Glomerular endothelial cell (primary cell): Measurements from ENCODE around the gene TXN. TPM values are rescaled to one million over a fixed set of nuclear protein-coding genes. Genes with fewer than 3 reads are reported as not detected.
"Not testable (repeated sequence)": the region's sequence is repeated elsewhere in the genome, so short reads cannot be mapped to it uniquely, and the experiment has no call there.

ENCODE experiments used
- DNase-seq: peaks from one replicate; pipeline ENCODE4 v3.0.0-alpha.2; 2011; ENCODE audit warnings: low read depth, low spot score; ENCODE audit errors: extremely low read depth
- total RNA-seq: library from RNA; depleted of rRNA; stranded (reverse); fragments of >200 nt; gene quantifications from 2 replicates; pipeline ENCODE4 v1.2.3, GENCODE V29; 2015

Gene TXN
- total RNA-seq, 1 donor from 2014 or later, result 187 TPM

GRCh38 chr9:110257956-110258355 is 1.6 kb upstream of the TXN start:
- DNase-seq, result no peak

GRCh38 chr9:110257097-110257841 is 962 bp upstream of the TXN start:
- DNase-seq, result no peak

GRCh38 chr9:110255463-110256379 is 586 bp downstream of the TXN start:
- DNase-seq, result no peak

GRCh38 chr9:110255034-110255462 is 1.3 kb downstream of the TXN start:
- DNase-seq, result no peak

- no peak for DNase-seq
These were observed 1.8 kb downstream of the TXN start for GRCh38 chr9:110254500-110254899.

- no peak for DNase-seq
These were observed 3.7 kb downstream of the TXN start for GRCh38 chr9:110252509-110253139.

GRCh38 chr9:110251770-110252169 is 4.5 kb downstream of the TXN start:
- not testable (repeated sequence) for DNase-seq

GRCh38 chr9:110251212-110251611 is 5.1 kb downstream of the TXN start:
- no peak for DNase-seq

- no peak for DNase-seq
These were observed 6.7 kb downstream of the TXN start for GRCh38 chr9:110249603-110250002.

GRCh38 chr9:110248361-110248760 is 7.9 kb downstream of the TXN start:
- DNase-seq, result no peak

GRCh38 chr9:110246214-110246613 is 10.1 kb downstream of the TXN start:
- DNase-seq, result no peak

- no peak for DNase-seq
These were observed 11.7 kb downstream of the TXN start for GRCh38 chr9:110244616-110245015.

GRCh38 chr9:110241858-110242321 is 14.4 kb downstream of the TXN start:
- DNase-seq, result no peak

- no peak for DNase-seq
These were observed 14.9 kb downstream of the TXN start for GRCh38 chr9:110241260-110241857.

- no peak for DNase-seq
These were observed 16.1 kb downstream of the TXN start for GRCh38 chr9:110240198-110240597.

- no peak for DNase-seq
These were observed 28.0 kb downstream of the TXN start for GRCh38 chr9:110228321-110228720.

- no peak for DNase-seq
These were observed 31.7 kb downstream of the TXN start for GRCh38 chr9:110224583-110224982.

GRCh38 chr9:110220809-110221208 is 35.5 kb downstream of the TXN start:
- no peak for DNase-seq

- DNase-seq, result peak; percentile 31
These were observed 38.6 kb downstream of the TXN start for GRCh38 chr9:110217656-110218099.

GRCh38 chr9:110214586-110215355 is 41.5 kb downstream of the TXN start:
- no peak for DNase-seq
